Skeletal muscle satellite cell (primary cell): ENCODE measurements around the gene VGLL4.

Source experiments
- H3K27me3 ChIP-seq: 2 replicates; pipeline ENCODE4 v1.7.0; 2013; ENCODE audit warnings: low read length; ENCODE audit not compliant: control insufficient read depth, insufficient read depth
- H3K36me3 ChIP-seq: 2 replicates; pipeline ENCODE4 v1.7.0; 2013; ENCODE audit warnings: mild to moderate bottlenecking, control low read depth, low read length; ENCODE audit not compliant: insufficient read depth
- H3K4me1 ChIP-seq: 2 replicates; pipeline ENCODE4 v1.7.0; 2013; ENCODE audit warnings: low read length; ENCODE audit not compliant: control insufficient read depth, insufficient read depth
- H3K4me2 ChIP-seq: 2 replicates; pipeline ENCODE4 v1.7.0; 2013; ENCODE audit warnings: mild to moderate bottlenecking, low read length
- H3K4me3 ChIP-seq: 2 replicates; pipeline ENCODE4 v1.7.0; 2013; ENCODE audit warnings: low read length
- H3K9ac ChIP-seq: 2 replicates; pipeline ENCODE4 v1.7.0; 2013; ENCODE audit warnings: mild to moderate bottlenecking, low read depth, low read length, moderate library complexity
- H3K9me3 ChIP-seq: replicated peaks from 2 replicates; pipeline ENCODE4 v1.7.0; 2013; ENCODE audit warnings: mild to moderate bottlenecking, control low read depth, low read length

VGLL4 gene

DNA sequence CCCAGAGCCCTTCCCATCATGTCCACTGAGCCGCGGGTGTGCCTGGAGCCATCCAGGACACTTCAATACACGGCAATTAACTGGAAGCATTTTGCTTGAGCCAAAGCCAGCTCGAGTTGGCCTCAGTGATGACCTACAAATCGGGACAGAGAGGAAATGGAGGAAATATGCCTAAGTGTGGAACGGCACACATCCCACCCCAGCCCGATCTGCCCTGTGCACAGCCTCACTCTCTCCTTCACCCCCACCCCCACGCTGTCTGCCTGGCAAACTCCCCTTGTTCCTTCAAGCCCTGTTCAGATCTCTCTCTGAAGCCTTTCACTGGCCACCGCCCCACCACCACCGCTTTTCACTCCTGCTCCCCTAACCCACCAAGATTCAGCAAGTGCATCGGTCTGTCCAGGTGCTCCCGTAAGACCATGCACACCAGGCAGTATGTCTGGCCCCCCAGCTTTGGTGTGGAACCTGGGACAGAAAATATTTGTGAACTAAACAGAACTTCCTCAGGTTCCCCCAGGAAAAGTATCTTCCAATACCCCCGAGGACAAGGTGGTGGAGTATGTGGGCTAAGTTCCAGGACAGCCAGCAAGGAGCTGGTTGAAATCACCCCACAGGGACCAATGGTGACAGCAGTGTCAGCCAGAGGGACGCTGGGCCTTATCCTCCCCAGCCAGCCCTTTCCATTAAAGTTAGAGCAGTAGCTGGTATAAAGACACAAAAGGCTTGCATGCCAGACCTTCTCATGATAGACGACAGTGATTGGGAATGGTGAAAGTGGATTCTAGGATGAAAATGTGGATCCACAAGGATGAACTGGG, 83.7 kb downstream of the VGLL4 start:
- Histone ChIP-seq H3K4me1 (peaks cover 62% of the 10 kb centered on the region), H3K9me3 (no peaks in the 10 kb centered on the region), H3K27me3 (no peaks in the 10 kb centered on the region), H3K4me3 (no peak overlapping the region), H3K9ac (peak overlapping the region; percentile 9), H3K4me2 (no peak overlapping the region), H3K36me3 (peaks cover 80% of the 10 kb centered on the region)

DNA sequence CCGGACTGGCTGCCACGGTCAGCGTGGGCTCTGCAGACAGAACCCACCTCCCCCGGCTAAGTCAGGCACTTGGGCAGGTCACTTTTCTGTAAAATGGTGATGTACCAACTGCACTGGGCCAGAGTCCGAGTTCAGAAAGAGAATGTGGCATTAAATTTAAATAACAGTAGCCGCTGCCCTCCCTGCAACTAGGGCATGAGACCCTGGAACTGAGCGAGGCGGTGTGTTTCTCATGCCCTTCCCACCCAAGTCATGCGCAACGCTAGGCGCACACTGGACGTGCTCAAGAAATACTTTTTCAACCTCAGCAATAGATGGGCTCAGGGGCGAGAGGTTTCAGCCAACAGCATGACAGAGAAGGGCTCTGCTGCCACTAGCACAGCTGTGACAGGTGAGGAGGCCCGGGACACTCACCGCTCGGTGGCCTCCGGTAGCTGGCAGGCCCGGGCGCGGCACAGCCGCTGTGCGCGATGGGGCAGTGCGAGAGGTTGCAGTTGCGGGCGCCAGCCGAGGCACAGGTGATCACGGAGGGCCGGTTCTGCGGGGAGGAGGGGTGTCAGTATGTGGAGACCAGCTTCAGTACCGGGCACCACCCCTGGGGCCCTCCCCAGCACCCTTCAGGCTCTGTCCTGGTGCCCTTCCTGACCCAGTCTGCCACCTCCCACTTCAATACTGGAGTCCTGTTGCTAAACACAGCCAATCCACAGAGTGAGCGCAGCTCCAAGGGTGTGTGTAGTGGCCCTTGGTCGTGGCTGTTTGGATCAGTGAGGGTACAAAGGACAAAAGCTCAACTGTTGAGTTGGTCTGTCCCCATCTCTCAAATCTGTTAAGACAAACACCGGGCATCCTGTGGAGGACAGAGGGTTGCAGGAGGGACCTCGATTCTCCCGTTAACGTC, 84.5 kb downstream of the VGLL4 start:
- no peak overlapping the region for H3K9ac ChIP-seq
- peaks cover 83% of the 10 kb centered on the region for H3K36me3 ChIP-seq
- H3K27me3 ChIP-seq: no peaks in the 10 kb centered on the region
- peak overlapping the region; percentile 13 for H3K4me2 ChIP-seq
- no peak overlapping the region for H3K4me3 ChIP-seq
- no peaks in the 10 kb centered on the region for H3K9me3 ChIP-seq
- peaks cover 70% of the 10 kb centered on the region for H3K4me1 ChIP-seq

DNA sequence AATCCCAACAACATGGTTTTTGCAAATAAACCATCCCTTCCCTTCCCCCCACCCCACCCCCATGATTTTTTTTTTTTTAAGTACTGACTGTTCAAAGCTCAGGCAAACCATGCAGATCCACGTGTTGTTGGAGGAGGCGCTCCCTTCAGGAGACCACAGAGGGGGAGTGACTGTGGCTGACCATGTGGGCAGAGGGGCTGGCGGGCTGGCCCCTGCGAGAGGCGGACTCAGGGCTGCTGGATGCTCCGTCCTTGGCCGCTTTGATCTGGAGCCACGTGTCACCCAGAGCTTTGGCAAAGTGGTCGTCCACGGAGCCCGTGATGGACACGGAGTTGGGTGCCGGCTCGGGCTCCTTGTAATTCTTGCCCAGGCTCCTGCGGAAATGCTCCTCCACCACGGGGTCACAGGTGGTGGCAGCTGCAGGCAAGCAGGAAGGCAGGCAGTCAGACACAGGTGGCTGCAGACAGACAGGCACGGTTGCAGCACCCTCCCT, 85.3 kb downstream of the VGLL4 start:
- no peak overlapping the region for H3K9ac ChIP-seq
- no peaks in the 10 kb centered on the region for H3K27me3 ChIP-seq
- H3K9me3 ChIP-seq: no peaks in the 10 kb centered on the region
- peaks cover 77% of the 10 kb centered on the region for H3K4me1 ChIP-seq
- H3K36me3 ChIP-seq: peaks cover 82% of the 10 kb centered on the region
- no peak overlapping the region for H3K4me3 ChIP-seq
- H3K4me2 ChIP-seq: peak overlapping the region; percentile 13

DNA sequence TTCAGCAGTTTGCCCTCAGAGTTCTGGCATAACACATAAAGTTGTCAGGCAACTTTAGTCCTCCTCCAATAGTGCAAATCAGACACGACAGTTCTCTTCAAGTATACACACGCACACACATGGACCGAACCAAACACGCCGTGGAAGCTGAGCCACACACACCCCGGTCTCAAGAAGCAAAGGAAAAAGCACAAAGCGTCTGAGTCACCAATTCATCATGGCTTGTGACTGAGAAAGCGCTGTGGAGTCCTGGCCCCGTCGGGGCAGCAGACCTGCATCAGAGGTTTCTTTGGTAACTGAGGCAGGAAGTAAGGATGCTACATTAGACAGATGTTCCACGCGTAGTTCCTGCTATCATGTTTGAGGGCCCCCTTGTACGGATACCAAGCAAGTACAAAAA, 85.7 kb downstream of the VGLL4 start:
- Histone ChIP-seq H3K9me3 (no peaks in the 10 kb centered on the region), H3K4me3 (no peak overlapping the region), H3K36me3 (peaks cover 77% of the 10 kb centered on the region), H3K27me3 (no peaks in the 10 kb centered on the region), H3K4me2 (peak overlapping the region; percentile 13), H3K4me1 (peaks cover 81% of the 10 kb centered on the region), H3K9ac (peak overlapping the region; percentile 55)

DNA sequence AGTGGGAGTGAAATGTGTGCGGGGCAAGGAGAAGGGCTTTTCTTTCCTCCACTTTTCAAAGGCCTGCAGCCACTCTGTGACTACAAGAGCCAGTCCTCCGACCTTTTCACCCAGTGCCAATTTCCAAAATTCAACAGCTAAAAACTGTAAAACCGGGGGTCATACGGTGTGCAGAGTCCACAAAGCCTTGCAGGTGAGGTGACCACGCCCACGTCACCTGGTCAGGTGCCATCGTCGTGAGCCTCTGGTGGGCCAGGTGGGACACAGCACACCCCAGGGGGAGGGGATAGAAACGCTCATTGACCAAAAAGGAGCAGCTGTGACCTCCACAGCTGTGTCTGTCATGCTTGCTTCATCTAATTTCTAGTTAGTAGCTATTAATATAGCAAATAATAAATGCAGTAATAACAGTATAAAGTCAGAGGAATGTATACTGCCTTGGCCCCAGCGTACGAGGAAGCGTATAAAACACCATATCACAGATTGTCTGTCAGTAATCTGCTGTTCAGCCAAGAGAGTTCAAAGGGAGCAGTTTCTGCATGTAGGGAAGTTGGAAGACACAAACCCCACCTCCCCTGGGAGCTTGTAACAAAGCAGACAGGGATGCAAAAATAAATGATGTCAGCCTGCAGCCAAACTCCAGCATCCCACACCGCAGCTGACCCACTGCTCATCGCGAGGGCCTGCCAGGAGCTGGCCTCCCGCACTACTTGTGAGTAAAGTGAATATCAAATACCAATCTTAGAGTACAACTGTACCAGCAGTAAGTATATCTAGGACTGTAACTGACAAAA, 86.7 kb downstream of the VGLL4 start:
- H3K4me2 ChIP-seq: peak overlapping the region; percentile 48
- H3K4me1 ChIP-seq: peaks cover 81% of the 10 kb centered on the region
- no peaks in the 10 kb centered on the region for H3K9me3 ChIP-seq
- peak overlapping the region; percentile 55 for H3K9ac ChIP-seq
- no peak overlapping the region for H3K4me3 ChIP-seq
- H3K36me3 ChIP-seq: peaks cover 68% of the 10 kb centered on the region
- no peaks in the 10 kb centered on the region for H3K27me3 ChIP-seq

DNA sequence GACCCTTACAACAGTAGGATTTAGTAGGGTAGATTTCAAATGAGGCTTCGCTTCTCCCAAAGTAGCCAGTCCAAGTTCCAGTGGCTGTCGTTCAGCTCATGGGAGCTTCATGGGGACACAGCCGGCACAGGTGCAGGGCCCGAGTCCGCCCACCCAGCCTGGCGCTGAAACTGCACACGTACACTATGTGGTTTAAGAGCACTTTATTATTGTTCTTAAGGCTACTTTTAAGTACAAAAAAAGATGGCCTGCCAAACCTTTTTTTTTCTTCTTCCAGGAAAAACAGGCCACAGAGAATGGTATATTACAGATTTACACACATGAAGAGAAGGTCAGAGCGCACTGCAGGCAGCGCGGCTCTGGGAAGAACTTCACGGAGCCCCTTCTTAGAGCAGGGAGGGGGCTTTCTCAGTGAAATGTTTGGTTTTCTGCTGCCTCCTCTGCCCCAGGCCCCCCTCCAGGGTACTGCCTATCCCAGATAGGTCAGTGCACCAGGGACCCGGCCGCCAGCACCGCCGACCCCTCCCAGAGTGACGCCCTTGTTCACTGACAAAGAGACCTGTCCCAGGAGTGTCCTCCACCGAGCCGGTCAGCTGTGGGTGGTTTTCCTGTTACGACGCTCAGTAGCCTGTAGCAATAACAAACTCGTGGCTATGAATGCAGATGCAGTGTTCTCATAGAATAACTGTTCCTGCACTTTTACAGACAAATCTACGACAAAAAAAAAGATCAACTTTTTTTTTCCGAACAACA, 87.7 kb downstream of the VGLL4 start:
- H3K4me1 ChIP-seq: peaks cover 77% of the 10 kb centered on the region
- peaks cover 60% of the 10 kb centered on the region for H3K36me3 ChIP-seq
- H3K9ac ChIP-seq: no peak overlapping the region
- H3K4me2 ChIP-seq: no peak overlapping the region
- no peaks in the 10 kb centered on the region for H3K9me3 ChIP-seq
- no peaks in the 10 kb centered on the region for H3K27me3 ChIP-seq
- H3K4me3 ChIP-seq: no peak overlapping the region

DNA sequence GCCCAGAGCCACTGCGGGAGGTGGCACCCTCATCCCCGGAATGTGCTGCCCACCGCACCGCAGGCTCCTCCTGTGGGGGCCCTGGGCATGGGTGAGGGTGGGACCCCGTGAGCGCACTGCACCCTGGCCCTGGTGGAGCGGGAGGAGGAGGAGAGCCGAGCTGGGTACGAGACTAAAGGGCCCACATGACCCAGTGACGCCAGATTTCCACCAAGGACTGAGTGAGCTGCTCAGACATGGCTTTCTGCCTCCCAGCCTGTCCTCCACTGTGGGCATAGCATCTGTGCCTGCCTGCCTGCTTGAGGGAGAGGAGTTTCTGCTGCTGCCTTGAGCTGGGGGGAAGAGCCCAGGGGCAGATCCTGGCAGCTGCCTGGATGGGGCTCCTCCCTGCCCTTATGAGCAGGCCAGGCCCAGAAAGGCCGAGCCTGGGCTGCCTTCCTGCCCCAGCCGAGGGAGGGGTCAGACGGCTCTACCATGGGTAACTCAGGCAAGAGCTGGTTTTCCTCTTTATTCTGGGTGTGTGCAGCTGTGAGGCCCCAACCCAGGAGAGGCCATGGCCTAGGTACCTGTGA, 88.4 kb downstream of the VGLL4 start:
- peaks cover 70% of the 10 kb centered on the region for H3K4me1 ChIP-seq
- H3K36me3 ChIP-seq: peaks cover 54% of the 10 kb centered on the region
- no peak overlapping the region for H3K4me3 ChIP-seq
- H3K9me3 ChIP-seq: no peaks in the 10 kb centered on the region
- no peaks in the 10 kb centered on the region for H3K27me3 ChIP-seq
- H3K9ac ChIP-seq: no peak overlapping the region
- no peak overlapping the region for H3K4me2 ChIP-seq

DNA sequence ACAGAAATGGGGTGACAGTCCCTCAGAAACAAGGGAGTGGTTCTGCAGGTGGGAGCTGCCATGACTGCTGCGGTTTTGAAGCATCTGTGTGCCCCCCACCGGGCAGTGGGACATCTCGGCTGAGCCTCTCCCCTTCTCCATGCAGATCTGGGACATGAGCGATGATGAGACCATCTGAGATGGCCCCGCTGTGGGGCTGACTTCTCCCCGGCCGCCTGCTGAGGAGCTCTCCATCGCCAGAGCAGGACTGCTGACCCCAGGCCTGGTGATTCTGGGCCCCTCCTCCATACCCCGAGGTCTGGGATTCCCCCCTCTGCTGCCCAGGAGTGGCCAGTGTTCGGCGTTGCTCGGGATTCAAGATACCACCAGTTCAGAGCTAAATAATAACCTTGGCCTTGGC, 89.0 kb downstream of the VGLL4 start:
- no peak overlapping the region for H3K9ac ChIP-seq
- peaks cover 65% of the 10 kb centered on the region for H3K4me1 ChIP-seq
- H3K4me2 ChIP-seq: no peak overlapping the region
- H3K27me3 ChIP-seq: no peaks in the 10 kb centered on the region
- H3K36me3 ChIP-seq: peaks cover 48% of the 10 kb centered on the region
- H3K9me3 ChIP-seq: no peaks in the 10 kb centered on the region
- no peak overlapping the region for H3K4me3 ChIP-seq

DNA sequence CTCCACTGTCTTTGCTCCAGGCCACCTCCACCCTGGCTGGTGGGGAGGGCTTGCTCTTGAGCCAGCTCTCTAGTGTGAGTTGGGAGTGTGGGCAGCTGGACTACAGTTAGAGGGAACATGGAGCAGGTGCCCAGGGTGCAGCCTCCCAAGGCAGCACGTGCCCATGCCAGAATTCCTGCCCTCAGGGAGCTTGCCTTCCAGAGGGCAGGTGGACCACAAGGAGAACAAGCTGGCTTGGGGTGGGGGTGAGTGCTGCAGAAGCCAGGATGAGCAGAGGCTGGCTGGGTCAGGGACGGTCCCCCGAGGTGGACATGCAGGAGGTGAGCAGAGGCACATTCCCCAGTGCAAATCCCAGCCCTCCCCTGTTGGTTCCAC, 89.5 kb downstream of the VGLL4 start:
- Histone ChIP-seq H3K4me1 (peaks cover 65% of the 10 kb centered on the region), H3K27me3 (no peaks in the 10 kb centered on the region), H3K36me3 (peaks cover 44% of the 10 kb centered on the region), H3K4me2 (no peak overlapping the region), H3K9me3 (no peaks in the 10 kb centered on the region), H3K9ac (no peak overlapping the region), H3K4me3 (no peak overlapping the region)

DNA sequence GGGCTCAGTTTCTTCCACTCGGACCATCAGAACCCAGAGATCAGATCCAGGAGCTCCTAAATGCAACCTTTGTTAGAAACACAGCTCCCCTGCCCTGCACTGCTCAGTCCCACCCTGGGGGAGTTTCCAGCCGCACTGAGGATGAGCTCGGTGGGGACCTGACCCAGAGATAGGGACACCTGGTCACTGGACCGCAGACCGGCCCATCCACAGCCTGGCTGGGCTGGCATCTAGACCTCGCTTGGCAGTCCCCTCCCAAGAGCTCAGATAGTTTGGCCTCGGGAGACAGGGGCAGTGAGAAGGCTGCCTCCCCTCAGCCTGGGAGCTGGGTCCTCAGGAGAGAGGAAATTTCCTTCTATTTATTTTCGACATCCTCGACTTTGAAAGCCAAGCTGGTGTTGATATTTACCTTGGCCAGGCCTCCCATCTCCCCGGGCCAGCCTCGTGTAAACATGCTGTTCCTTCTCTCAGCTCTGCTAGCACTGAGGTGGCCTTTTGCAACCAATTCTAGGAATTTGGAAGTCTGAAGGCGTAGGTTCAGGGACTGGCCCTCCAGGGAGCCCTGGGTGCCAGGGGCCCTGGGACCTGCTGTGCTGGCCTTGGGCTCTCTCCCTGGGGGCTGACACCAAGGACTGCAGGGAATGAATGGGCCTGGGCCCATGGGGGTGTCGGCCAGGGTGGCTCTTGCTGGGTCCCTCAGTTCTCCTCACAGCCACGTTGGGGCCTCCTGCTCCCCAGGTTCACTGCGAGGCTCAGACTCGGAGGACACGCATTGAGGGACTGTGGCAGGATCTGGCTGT, 90.1 kb downstream of the VGLL4 start:
- no peak overlapping the region for H3K4me3 ChIP-seq
- no peak overlapping the region for H3K9ac ChIP-seq
- H3K9me3 ChIP-seq: no peaks in the 10 kb centered on the region
- peaks cover 65% of the 10 kb centered on the region for H3K4me1 ChIP-seq
- H3K36me3 ChIP-seq: peaks cover 38% of the 10 kb centered on the region
- H3K4me2 ChIP-seq: peak overlapping the region; percentile 38
- H3K27me3 ChIP-seq: no peaks in the 10 kb centered on the region
